T-helper 2 cell treated with Interferon-gamma antibody and Interleukin-4, amounts not matched to agents 5 μg/mL and 100 μg/mL, for 36 hours (primary cell): Measurements from ENCODE around the gene USO1.
"Not testable (repeated sequence)": the region's sequence is repeated elsewhere in the genome, so short reads cannot be mapped to it uniquely, and the experiment has no call there.

ENCODE experiments used
- DNase-seq: peaks from one replicate; pipeline ENCODE4 v3.0.0; 2021; ENCODE audit warnings: low spot score
- H3K27ac Mint-ChIP-seq: one replicate; pipeline ENCODE4 v1.8.0; 2021; ENCODE audit warnings: mild to moderate bottlenecking, mixed read lengths
- H3K27me3 Mint-ChIP-seq: one replicate; pipeline ENCODE4 v1.8.0; 2021; ENCODE audit warnings: low read depth, mixed read lengths
- H3K36me3 Mint-ChIP-seq: one replicate; pipeline ENCODE4 v1.8.0; 2021; ENCODE audit warnings: low read depth, mixed read lengths
- H3K4me1 Mint-ChIP-seq: one replicate; pipeline ENCODE4 v1.8.0; 2021; ENCODE audit warnings: low read depth, mixed read lengths
- H3K4me3 Mint-ChIP-seq: one replicate; pipeline ENCODE4 v1.8.0; 2022; ENCODE audit warnings: mild to moderate bottlenecking, moderate library complexity, mixed read lengths
- H3K9me3 Mint-ChIP-seq: one replicate; pipeline ENCODE4 v1.8.0; 2021; ENCODE audit warnings: mixed read lengths

Gene USO1

DNA sequence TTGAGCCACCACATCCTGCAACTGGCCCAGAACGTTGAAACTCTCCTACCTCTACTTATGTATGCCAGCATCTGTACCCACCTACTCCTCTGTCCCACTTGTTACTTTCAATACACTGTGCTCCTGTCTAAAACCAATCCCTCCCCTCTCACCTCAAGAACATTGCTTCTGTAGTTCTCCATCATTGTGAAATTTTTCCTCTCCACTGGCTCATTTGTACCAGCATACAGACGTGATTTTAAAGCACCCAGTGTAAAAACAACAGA lies 25.5 kb upstream of the USO1 start:
- peak overlapping the region; percentile 37 for H3K4me3 Mint-ChIP-seq
- H3K36me3 Mint-ChIP-seq, result peaks cover 5% of the 10 kb centered on the region
- peak overlapping the region; percentile 71 for H3K27ac Mint-ChIP-seq
- DNase-seq, result no peak
- H3K4me1 Mint-ChIP-seq, result peaks cover 23% of the 10 kb centered on the region
- H3K27me3 Mint-ChIP-seq, result no peaks in the 10 kb centered on the region
- no peaks in the 10 kb centered on the region for H3K9me3 Mint-ChIP-seq

DNA sequence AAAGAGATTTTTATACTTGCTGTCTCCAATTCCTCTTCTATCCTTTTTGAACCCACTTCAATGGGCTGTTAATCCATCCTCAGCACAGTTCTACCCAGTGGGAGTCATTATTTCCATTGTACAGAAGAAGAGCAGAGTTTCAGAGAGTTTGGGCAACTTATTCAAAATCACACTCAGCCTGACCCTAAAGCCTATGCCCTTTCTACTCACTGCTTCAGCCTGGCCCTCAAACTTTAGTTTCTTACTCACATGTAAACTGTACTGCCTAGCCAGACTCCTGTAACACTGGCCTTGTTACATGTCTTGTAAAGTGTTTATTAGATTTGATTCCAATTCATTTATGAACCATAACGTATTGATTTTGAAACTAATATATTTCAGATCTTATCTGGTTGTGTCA lies 25.1 kb upstream of the USO1 start:
- Mint-ChIP-seq H3K4me3 (peak overlapping the region; percentile 37), H3K9me3 (no peaks in the 10 kb centered on the region), H3K36me3 (peaks cover 2% of the 10 kb centered on the region), H3K4me1 (peaks cover 23% of the 10 kb centered on the region), H3K27me3 (no peaks in the 10 kb centered on the region), H3K27ac (peak overlapping the region; percentile 71)
- no peak for DNase-seq

DNA sequence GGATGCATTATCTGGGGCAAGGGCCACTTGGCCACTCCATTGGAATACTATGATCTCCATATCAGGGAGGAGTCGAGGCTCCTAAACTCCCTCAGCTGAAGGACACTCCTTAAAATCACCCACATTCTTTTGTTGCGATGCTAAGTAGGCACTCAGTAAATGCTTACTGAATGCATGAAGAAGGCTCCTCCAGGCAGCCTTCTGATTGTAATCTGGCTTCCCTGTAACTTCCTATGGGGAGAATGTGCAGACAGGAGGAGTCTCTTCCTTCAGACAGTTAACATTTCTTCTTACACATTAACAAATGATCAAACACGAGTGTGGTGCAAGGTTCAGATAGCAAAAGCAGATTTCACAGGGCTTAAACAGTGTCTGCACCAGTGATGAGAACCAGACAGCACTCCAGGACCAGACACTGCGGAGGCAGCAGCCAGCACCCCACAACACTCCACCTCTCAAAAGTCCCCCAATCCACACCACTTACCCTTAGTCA lies 21.4 kb upstream of the USO1 start:
- H3K27ac Mint-ChIP-seq, result no peak overlapping the region
- DNase-seq, result no peak
- H3K4me1 Mint-ChIP-seq, result peaks cover 16% of the 10 kb centered on the region
- no peaks in the 10 kb centered on the region for H3K36me3 Mint-ChIP-seq
- no peaks in the 10 kb centered on the region for H3K27me3 Mint-ChIP-seq
- no peak overlapping the region for H3K4me3 Mint-ChIP-seq
- no peaks in the 10 kb centered on the region for H3K9me3 Mint-ChIP-seq

DNA sequence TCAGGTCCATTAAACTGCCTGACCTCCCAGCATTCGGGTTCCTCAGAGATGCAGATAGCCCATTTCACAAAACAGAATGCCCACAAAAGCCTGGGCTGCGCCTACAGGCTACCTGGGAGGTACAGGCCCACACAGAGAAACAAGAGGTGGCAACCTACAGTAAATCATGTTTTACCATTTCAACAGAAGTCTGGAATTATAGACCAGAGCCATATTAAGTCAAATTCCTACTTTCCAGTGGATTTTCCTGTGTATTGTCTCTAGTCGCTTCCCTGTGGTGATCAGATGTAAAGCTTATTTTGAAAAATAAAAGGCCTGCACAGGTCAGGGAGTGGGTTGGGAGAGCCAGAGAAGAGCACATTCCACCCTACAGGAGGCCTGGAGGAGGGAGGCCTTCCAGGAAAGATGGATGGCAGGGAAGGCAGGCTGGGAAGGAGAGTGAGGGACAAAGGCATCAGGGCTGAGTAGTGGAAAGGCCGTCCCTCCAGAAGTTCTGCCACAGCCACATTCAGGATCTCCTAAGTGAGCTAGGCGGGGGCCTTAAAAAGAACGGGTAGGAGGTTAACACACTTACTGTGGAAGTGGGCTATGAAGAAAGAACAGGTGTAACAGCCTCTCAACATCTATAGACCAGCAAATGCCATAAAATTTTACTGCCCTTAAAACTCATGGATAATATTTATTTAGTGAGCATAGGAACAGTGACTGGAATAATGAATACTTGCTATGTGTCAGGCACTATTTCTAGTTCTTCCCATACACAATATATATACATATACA lies 19.0 kb upstream of the USO1 start:
- Mint-ChIP-seq H3K27me3 (no peaks in the 10 kb centered on the region), H3K36me3 (no peaks in the 10 kb centered on the region), H3K9me3 (no peaks in the 10 kb centered on the region), H3K4me1 (peaks cover 4% of the 10 kb centered on the region), H3K27ac (no peak overlapping the region), H3K4me3 (no peak overlapping the region)
- DNase-seq, result no peak

DNA sequence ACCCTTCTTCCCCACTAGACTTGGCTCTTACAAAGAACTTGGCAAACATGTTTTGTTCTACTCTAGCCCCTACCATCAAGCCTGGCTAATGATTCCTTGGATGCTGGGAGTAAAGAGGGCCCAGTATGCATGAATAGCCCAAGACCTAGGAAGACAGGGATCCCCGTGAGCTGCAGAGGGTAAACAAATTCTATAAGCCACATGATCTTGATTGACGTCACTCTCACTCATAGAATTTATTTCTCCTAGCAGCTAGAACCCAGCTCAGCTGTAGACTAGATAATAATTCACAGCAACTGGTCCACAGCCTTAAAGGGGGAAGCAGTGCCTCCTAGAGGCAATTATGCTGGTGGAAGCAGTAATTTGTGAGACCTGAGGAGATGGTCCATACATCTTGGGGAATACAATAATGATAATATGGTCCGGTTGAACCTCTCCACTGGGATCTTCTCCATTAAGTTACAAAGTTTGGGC lies 16.1 kb upstream of the USO1 start:
- no peak overlapping the region for H3K27ac Mint-ChIP-seq
- DNase-seq, result peak; percentile 37
- H3K36me3 Mint-ChIP-seq, result no peaks in the 10 kb centered on the region
- H3K4me3 Mint-ChIP-seq, result no peak overlapping the region
- no peaks in the 10 kb centered on the region for H3K9me3 Mint-ChIP-seq
- H3K27me3 Mint-ChIP-seq, result no peaks in the 10 kb centered on the region
- peaks cover 2% of the 10 kb centered on the region for H3K4me1 Mint-ChIP-seq

DNA sequence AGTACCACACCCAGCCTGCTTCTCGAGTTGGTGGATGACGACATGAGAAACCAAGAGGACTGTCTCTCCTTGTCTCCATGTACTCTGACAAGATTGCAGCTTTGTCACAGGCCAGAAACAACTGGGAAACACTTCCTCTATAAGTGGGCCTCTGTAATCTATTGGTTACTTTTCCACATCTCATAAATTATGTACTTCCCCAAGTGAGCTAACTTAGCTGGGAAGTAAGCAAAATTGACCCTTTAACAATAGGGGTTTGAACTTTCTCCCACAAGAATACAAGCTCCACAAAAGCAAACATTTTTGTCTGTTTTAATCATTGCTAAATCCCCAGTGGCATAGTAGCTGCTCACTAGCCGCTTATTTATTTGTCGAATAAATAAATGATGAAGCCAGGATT lies 14.1 kb upstream of the USO1 start:
- no peak for DNase-seq
- Mint-ChIP-seq H3K4me3 (no peak overlapping the region), H3K4me1 (peaks cover 6% of the 10 kb centered on the region), H3K9me3 (no peaks in the 10 kb centered on the region), H3K36me3 (no peaks in the 10 kb centered on the region), H3K27me3 (no peaks in the 10 kb centered on the region), H3K27ac (no peak overlapping the region)

DNA sequence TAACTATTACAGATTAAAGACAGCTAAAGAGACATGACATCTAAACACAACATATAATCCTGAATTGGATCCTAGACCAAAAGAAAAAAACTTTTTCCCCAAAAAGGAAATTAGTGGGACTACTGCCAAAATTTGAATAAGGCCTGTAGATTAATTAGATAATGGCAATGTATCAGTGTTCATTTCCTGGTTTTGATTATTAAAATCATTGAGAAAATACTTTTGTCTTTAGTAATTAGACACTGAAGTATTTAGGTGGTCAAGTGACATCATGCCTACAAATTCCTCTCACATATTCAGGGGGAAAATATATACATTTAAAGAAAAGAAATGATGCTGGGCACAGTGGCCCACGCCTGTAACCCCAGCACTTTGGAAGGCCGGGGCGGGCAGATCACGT lies 10.4 kb upstream of the USO1 start:
- H3K4me3 Mint-ChIP-seq, result no peak overlapping the region
- no peaks in the 10 kb centered on the region for H3K36me3 Mint-ChIP-seq
- no peak for DNase-seq
- H3K4me1 Mint-ChIP-seq, result peaks cover 8% of the 10 kb centered on the region
- no peaks in the 10 kb centered on the region for H3K9me3 Mint-ChIP-seq
- no peak overlapping the region for H3K27ac Mint-ChIP-seq
- no peaks in the 10 kb centered on the region for H3K27me3 Mint-ChIP-seq

DNA sequence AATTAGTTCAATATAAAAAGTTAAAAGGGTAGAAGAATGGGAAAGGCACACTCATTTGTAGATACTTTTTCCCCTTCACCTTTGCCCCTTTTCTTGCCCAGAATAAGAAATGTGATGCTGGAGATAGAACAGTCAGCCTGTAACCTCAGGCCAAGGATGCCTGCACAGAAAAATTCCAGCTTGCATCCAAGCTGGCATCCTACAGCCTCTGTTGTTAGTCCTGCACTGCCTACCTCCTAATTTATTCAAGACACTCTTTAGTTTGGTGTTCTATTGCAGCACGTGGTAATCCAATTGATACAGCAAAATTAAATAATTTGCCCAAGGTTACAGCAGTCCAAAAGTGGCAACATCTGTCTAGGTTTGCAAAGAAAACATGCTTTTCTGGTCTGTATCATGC lies 9.7 kb upstream of the USO1 start:
- Mint-ChIP-seq H3K4me3 (no peak overlapping the region), H3K36me3 (no peaks in the 10 kb centered on the region), H3K9me3 (no peaks in the 10 kb centered on the region), H3K27me3 (no peaks in the 10 kb centered on the region), H3K4me1 (peaks cover 8% of the 10 kb centered on the region), H3K27ac (no peak overlapping the region)
- no peak for DNase-seq

DNA sequence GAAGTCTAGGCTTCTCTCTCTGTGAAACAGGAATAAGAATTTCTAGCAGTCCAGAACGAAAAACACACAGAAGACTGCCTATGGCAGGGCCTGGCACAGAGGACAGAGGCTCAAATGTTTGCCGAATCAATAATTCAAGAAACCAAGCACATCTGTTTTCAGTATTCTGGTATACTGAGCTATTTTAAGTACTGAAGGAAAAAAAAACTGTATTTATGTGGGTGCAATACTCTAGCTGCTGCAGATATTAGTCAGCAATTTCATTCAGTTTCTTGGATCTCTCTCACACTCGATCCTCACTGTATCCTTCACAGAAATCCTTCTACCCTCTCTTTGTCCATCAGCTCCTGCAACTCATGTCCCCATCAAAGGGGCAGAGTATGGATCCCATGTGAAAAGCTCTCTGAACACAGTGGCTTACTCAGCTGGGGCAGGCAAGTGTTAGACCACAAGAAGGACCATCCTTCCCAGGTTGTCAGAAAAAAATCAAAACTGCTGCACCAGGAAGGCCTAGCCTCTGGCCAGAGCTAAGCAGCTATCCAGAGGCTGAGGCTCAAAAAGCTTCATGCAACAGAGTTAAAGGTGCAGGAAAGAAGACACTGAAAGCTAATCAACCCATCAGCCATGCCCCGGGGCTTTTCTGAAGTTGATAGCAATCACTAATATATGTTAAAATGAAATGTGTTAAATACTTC lies 9.1 kb upstream of the USO1 start:
- no peak overlapping the region for H3K27ac Mint-ChIP-seq
- H3K4me1 Mint-ChIP-seq, result peaks cover 8% of the 10 kb centered on the region
- no peaks in the 10 kb centered on the region for H3K36me3 Mint-ChIP-seq
- H3K4me3 Mint-ChIP-seq, result no peak overlapping the region
- DNase-seq, result no peak
- no peaks in the 10 kb centered on the region for H3K27me3 Mint-ChIP-seq
- no peaks in the 10 kb centered on the region for H3K9me3 Mint-ChIP-seq

DNA sequence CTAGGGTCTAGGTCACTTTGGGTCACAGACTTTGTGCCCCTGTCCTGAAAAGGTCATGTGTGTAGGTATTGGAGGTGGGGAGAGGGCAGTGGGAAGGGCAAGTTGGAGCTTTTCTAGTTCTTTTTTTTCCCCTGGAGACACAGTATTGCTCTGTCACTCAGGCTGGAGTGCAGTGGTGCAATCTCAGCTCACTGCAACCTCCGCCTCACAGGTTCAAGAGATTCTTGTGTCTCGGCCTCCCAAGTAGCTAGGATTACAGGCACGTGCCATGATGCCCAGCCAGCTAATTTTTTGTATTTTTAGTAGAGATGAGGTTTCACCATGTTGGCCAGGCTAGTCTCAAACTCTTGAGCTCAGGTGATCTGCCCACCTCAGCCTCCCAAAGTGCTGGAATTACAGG lies 8.3 kb upstream of the USO1 start:
- H3K4me1 Mint-ChIP-seq, H3K9me3 Mint-ChIP-seq, H3K27me3 Mint-ChIP-seq, DNase-seq, H3K36me3 Mint-ChIP-seq, H3K4me3 Mint-ChIP-seq, H3K27ac Mint-ChIP-seq: not testable (repeated sequence)

DNA sequence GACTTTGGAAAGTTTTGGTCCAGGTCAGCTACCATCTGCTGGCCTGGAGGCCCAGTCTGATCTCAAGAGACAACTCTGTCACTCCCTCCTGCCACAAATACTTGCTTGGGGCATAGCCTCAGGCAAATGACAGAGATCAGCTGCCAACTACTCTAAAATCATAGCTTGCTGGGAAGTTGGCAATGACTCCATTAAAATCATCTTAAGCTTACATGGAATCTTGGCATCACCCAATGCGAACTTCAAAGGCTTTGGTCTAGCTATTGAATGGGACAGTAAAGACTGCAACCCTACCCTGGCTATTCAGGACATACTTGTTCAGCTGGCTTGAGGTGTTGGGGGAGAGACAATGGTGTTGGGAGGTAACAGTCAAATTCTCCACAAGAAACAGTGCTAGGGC lies 7.0 kb upstream of the USO1 start:
- Mint-ChIP-seq H3K9me3 (no peaks in the 10 kb centered on the region), H3K4me1 (peaks cover 12% of the 10 kb centered on the region), H3K27ac (no peak overlapping the region), H3K36me3 (no peaks in the 10 kb centered on the region), H3K4me3 (no peak overlapping the region), H3K27me3 (no peaks in the 10 kb centered on the region)
- DNase-seq, result no peak

DNA sequence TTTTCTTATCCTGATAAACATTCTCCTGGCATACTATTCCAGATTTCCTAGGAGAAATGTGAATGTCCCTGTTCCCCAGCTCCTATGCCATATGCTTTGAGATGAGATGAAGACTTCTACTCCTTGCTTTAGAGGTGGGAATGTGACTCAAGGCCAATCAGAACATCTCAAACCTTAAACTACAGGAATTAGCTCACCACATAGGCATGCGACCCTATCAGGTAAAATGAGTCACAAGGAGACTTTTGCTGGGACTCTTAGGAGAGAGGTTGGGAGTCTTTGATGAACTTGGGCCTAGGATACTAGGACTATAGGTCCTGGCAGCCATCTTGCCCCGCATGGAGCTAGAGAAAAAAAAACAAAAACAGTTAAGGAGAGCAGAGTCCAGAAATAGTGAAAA lies 5.8 kb upstream of the USO1 start:
- Mint-ChIP-seq H3K4me3 (no peak overlapping the region), H3K36me3 (no peaks in the 10 kb centered on the region), H3K4me1 (peaks cover 19% of the 10 kb centered on the region), H3K27me3 (no peaks in the 10 kb centered on the region), H3K27ac (no peak overlapping the region), H3K9me3 (no peaks in the 10 kb centered on the region)
- DNase-seq, result no peak

DNA sequence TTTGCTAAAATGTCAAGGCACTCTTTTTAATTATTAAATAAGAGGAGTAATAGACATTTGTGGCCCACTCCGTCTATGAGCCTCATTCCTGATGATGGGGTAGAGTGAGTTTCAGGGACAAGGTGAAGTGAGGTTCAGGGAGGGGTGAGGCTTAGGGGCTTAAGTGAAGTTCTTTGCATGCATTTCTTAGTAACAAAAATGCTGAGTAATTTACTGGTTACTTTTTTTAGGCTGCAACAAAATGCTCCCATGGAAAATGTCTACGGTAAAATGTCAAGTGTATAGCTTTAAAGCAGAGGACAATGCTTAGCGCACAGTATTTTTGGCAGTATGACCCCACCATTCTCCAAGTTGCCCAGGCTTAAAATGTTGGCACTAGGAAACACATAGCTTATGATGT lies 2.0 kb upstream of the USO1 start:
- Mint-ChIP-seq H3K9me3 (no peaks in the 10 kb centered on the region), H3K27me3 (no peaks in the 10 kb centered on the region), H3K36me3 (peaks cover 6% of the 10 kb centered on the region), H3K4me3 (no peak overlapping the region), H3K4me1 (peaks cover 25% of the 10 kb centered on the region), H3K27ac (no peak overlapping the region)
- DNase-seq, result no peak

DNA sequence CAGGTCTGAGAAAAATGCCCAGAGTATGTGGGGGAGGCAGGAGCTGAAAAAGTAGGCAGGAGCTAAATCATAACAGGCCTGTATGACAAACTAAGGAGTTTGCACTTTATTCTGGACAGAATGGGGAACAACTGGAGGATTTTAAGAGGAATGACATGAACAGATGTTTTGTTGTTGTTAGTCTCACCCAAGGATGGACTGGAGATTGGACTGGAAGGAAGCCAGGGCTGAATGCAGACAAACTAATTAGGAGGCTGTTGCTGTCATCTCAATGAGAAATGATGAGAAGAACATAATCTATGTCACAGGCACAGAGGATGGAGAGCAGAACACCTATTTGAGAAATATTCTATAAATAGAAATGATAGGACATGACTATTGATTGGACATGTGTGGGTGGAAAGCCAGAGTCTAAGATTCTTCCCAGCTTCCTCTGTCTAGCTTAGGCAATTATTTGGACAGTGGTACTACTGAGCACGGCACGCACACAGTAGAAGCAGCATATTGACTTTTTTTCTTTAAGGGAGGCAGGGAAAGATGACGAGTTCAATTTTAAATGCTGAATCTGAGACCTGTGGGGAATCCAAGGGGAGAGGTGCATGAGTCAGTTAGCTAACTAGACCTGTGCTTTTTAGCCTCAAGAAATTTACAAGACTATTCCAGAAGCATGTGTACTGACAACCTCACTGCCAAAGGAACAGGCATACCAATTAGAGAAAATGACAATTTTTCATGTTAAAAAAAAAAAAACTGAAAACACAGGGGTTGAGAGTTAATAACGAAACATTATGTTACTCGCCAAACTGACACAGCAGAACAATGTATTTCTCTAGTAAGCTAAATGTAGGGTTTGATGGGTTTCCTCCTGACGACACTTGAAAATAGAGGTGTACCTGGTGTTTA lies 963 bp upstream of the USO1 start:
- H3K27ac Mint-ChIP-seq, result peak overlapping the region; percentile 100
- no peak for DNase-seq
- H3K9me3 Mint-ChIP-seq, result no peaks in the 10 kb centered on the region
- no peaks in the 10 kb centered on the region for H3K27me3 Mint-ChIP-seq
- peak overlapping the region; percentile 100 for H3K4me3 Mint-ChIP-seq
- peaks cover 28% of the 10 kb centered on the region for H3K4me1 Mint-ChIP-seq
- H3K36me3 Mint-ChIP-seq, result peaks cover 9% of the 10 kb centered on the region
